ENCODE data around the gene BAIAP2.

Gene BAIAP2

GRCh38 chr17:81085420-81085911 is 50.5 kb downstream of the BAIAP2 start:
- Histone ChIP-seq H3K27me3 (ENCODE audit: control insufficient read depth, insufficient read depth, low read length) (no peaks in the 10 kb centered on the region), H3K4me1 (ENCODE audit: control insufficient read depth, insufficient read depth, low read length) (no peaks in the 10 kb centered on the region), H3K4me3 (ENCODE audit: low read depth, low read length) (no peak overlapping the region), H3K9ac (ENCODE audit: low read depth, low read length) (no peak overlapping the region), H3K36me3 (ENCODE audit: control insufficient read depth, insufficient read depth, low read length) (peaks cover 37% of the 10 kb centered on the region), H3K9me3 (ENCODE audit: control insufficient read depth, insufficient read depth, low read length) (no peaks in the 10 kb centered on the region)

GRCh38 chr17:81086789-81087551 is 52.0 kb downstream of the BAIAP2 start:
- no peaks in the 10 kb centered on the region for H3K27me3 ChIP-seq (ENCODE audit: control insufficient read depth, insufficient read depth, low read length)
- H3K36me3 ChIP-seq (ENCODE audit: control insufficient read depth, insufficient read depth, low read length) = peaks cover 33% of the 10 kb centered on the region
- no peak overlapping the region for H3K9ac ChIP-seq (ENCODE audit: low read depth, low read length)
- no peaks in the 10 kb centered on the region for H3K9me3 ChIP-seq (ENCODE audit: control insufficient read depth, insufficient read depth, low read length)
- H3K4me1 ChIP-seq (ENCODE audit: control insufficient read depth, insufficient read depth, low read length) = no peaks in the 10 kb centered on the region
- no peak overlapping the region for H3K4me3 ChIP-seq (ENCODE audit: low read depth, low read length)

GRCh38 chr17:81090361-81091136 is 55.6 kb downstream of the BAIAP2 start:
- Histone ChIP-seq H3K9ac (ENCODE audit: low read depth, low read length) (no peak overlapping the region), H3K36me3 (ENCODE audit: control insufficient read depth, insufficient read depth, low read length) (peaks cover 20% of the 10 kb centered on the region), H3K4me1 (ENCODE audit: control insufficient read depth, insufficient read depth, low read length) (peaks cover 8% of the 10 kb centered on the region), H3K4me3 (ENCODE audit: low read depth, low read length) (no peak overlapping the region), H3K27me3 (ENCODE audit: control insufficient read depth, insufficient read depth, low read length) (no peaks in the 10 kb centered on the region), H3K9me3 (ENCODE audit: control insufficient read depth, insufficient read depth, low read length) (no peaks in the 10 kb centered on the region)

- Histone ChIP-seq H3K27me3 (ENCODE audit: control insufficient read depth, insufficient read depth, low read length) (no peaks in the 10 kb centered on the region), H3K9me3 (ENCODE audit: control insufficient read depth, insufficient read depth, low read length) (no peaks in the 10 kb centered on the region), H3K4me1 (ENCODE audit: control insufficient read depth, insufficient read depth, low read length) (peaks cover 8% of the 10 kb centered on the region), H3K36me3 (ENCODE audit: control insufficient read depth, insufficient read depth, low read length) (peaks cover 17% of the 10 kb centered on the region), H3K4me3 (ENCODE audit: low read depth, low read length) (no peak overlapping the region), H3K9ac (ENCODE audit: low read depth, low read length) (no peak overlapping the region)
These were observed 56.2 kb downstream of the BAIAP2 start for GRCh38 chr17:81091154-81091553.

- no peak overlapping the region for H3K9ac ChIP-seq (ENCODE audit: low read depth, low read length)
- H3K9me3 ChIP-seq (ENCODE audit: control insufficient read depth, insufficient read depth, low read length) = no peaks in the 10 kb centered on the region
- H3K36me3 ChIP-seq (ENCODE audit: control insufficient read depth, insufficient read depth, low read length) = peaks cover 11% of the 10 kb centered on the region
- peaks cover 8% of the 10 kb centered on the region for H3K4me1 ChIP-seq (ENCODE audit: control insufficient read depth, insufficient read depth, low read length)
- H3K27me3 ChIP-seq (ENCODE audit: control insufficient read depth, insufficient read depth, low read length) = no peaks in the 10 kb centered on the region
- no peak overlapping the region for H3K4me3 ChIP-seq (ENCODE audit: low read depth, low read length)
These were observed 57.0 kb downstream of the BAIAP2 start for GRCh38 chr17:81091774-81092517.

- Histone ChIP-seq H3K9me3 (ENCODE audit: control insufficient read depth, insufficient read depth, low read length) (no peaks in the 10 kb centered on the region), H3K36me3 (ENCODE audit: control insufficient read depth, insufficient read depth, low read length) (peaks cover 10% of the 10 kb centered on the region), H3K4me3 (ENCODE audit: low read depth, low read length) (no peak overlapping the region), H3K27me3 (ENCODE audit: control insufficient read depth, insufficient read depth, low read length) (no peaks in the 10 kb centered on the region), H3K9ac (ENCODE audit: low read depth, low read length) (no peak overlapping the region), H3K4me1 (ENCODE audit: control insufficient read depth, insufficient read depth, low read length) (peaks cover 8% of the 10 kb centered on the region)
These were observed 57.7 kb downstream of the BAIAP2 start for GRCh38 chr17:81092518-81093095.

- no peaks in the 10 kb centered on the region for H3K9me3 ChIP-seq (ENCODE audit: control insufficient read depth, insufficient read depth, low read length)
- no peak overlapping the region for H3K4me3 ChIP-seq (ENCODE audit: low read depth, low read length)
- no peaks in the 10 kb centered on the region for H3K27me3 ChIP-seq (ENCODE audit: control insufficient read depth, insufficient read depth, low read length)
- H3K4me1 ChIP-seq (ENCODE audit: control insufficient read depth, insufficient read depth, low read length) = peaks cover 8% of the 10 kb centered on the region
- no peak overlapping the region for H3K9ac ChIP-seq (ENCODE audit: low read depth, low read length)
- H3K36me3 ChIP-seq (ENCODE audit: control insufficient read depth, insufficient read depth, low read length) = peaks cover 7% of the 10 kb centered on the region
These were observed 58.9 kb downstream of the BAIAP2 start for GRCh38 chr17:81093619-81094508.

GRCh38 chr17:81094509-81095382 is 59.8 kb downstream of the BAIAP2 start:
- Histone ChIP-seq H3K36me3 (ENCODE audit: control insufficient read depth, insufficient read depth, low read length) (peaks cover 2% of the 10 kb centered on the region), H3K27me3 (ENCODE audit: control insufficient read depth, insufficient read depth, low read length) (no peaks in the 10 kb centered on the region), H3K9ac (ENCODE audit: low read depth, low read length) (no peak overlapping the region), H3K9me3 (ENCODE audit: control insufficient read depth, insufficient read depth, low read length) (no peaks in the 10 kb centered on the region), H3K4me1 (ENCODE audit: control insufficient read depth, insufficient read depth, low read length) (peaks cover 8% of the 10 kb centered on the region), H3K4me3 (ENCODE audit: low read depth, low read length) (no peak overlapping the region)

- no peak overlapping the region for H3K4me3 ChIP-seq (ENCODE audit: low read depth, low read length)
- peaks cover 8% of the 10 kb centered on the region for H3K4me1 ChIP-seq (ENCODE audit: control insufficient read depth, insufficient read depth, low read length)
These were observed 60.4 kb downstream of the BAIAP2 start for GRCh38 chr17:81095383-81095762.

GRCh38 chr17:81096741-81097133 is 61.8 kb downstream of the BAIAP2 start:
- H3K9ac ChIP-seq (ENCODE audit: low read depth, low read length) = peak overlapping the region; percentile 47
- peaks cover 8% of the 10 kb centered on the region for H3K4me1 ChIP-seq (ENCODE audit: control insufficient read depth, insufficient read depth, low read length)
- H3K36me3 ChIP-seq (ENCODE audit: control insufficient read depth, insufficient read depth, low read length) = peaks cover 2% of the 10 kb centered on the region
- H3K4me3 ChIP-seq (ENCODE audit: low read depth, low read length) = no peak overlapping the region
- H3K9me3 ChIP-seq (ENCODE audit: control insufficient read depth, insufficient read depth, low read length) = no peaks in the 10 kb centered on the region
- H3K27me3 ChIP-seq (ENCODE audit: control insufficient read depth, insufficient read depth, low read length) = no peaks in the 10 kb centered on the region

More at GRCh38 chr17:81095383-81095762, 60.4 kb downstream of the BAIAP2 start:
- Histone ChIP-seq H3K36me3 (ENCODE audit: control insufficient read depth, insufficient read depth, low read length) (peaks cover 3% of the 10 kb centered on the region), H3K9me3 (ENCODE audit: control insufficient read depth, insufficient read depth, low read length) (no peaks in the 10 kb centered on the region), H3K9ac (ENCODE audit: low read depth, low read length) (no peak overlapping the region), H3K27me3 (ENCODE audit: control insufficient read depth, insufficient read depth, low read length) (no peaks in the 10 kb centered on the region)
